ENCODE data around the gene GLIS1.

GLIS1 gene

DNA sequence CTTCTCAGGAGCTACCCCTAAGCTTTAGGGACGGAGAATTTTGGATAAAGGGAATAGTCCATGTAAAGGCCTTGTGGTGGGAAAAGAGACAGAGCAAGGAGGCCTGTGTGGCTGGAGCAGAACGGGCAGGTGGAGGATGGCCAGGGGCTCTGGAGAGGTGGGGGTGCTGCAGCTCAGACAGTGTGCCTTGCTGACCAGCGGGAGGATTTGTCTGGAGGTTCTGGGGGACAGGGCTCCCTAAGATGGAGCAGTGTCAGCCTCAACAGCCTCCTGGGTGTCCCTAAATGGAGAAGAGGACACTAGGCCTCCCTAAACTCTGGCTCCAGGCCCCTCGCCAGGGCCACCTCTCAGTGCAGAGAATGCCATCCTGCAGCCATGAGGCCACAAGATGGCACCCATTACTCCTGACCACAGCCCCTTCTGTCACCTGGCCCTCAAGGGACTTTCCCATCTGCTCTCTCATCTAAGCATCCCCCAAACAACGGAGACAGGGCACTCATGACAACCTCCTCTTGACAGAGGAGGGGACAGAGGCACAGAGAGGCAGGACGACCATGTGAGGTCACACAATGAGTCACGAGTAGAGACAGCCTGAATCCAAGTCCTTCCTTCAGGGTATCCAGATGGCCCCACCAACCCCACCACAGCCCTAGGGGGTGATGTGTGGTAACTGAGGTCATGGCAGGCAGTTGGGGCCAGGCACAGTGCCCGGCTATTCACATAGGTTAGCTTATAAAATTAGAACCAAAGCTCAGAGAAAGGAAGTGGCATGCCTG is 185.0 kb downstream of the GLIS1 start:
- Histone ChIP-seq H3K4me3 (ENCODE audit: low read length) (no peak overlapping the region), H3K27ac (ENCODE audit: low read length) (no peak overlapping the region), H3K27me3 (replicated peaks; ENCODE audit: insufficient read depth, low read length) (no peaks in the 10 kb centered on the region), H2AFZ (ENCODE audit: low read length) (no peak overlapping the region), H3K9me2 (replicated peaks; ENCODE audit: insufficient read depth, low read length) (no peaks in the 10 kb centered on the region), H3K36me3 (replicated peaks; ENCODE audit: insufficient read depth, low read length) (no peaks in the 10 kb centered on the region), H4K20me1 (ENCODE audit: insufficient read depth, low read length) (no peaks in the 10 kb centered on the region), H3K4me2 (ENCODE audit: low read depth, low read length) (no peak overlapping the region), H3K9ac (ENCODE audit: low read length) (no peak overlapping the region), H3K4me1 (ENCODE audit: low read length) (peaks cover 5% of the 10 kb centered on the region; the same call in 1 of the 2 replicates), H3K79me2 (ENCODE audit: low read length) (no peaks in the 10 kb centered on the region), H3K9me3 (replicated peaks; ENCODE audit: insufficient read depth, low read length) (no peaks in the 10 kb centered on the region), H3F3A (ENCODE audit: insufficient read depth, low read length) (no peaks in the 10 kb centered on the region)
- no peak for TF ChIP-seq EZH2 (optimal IDR thresholded peaks at IDR 0.05; ENCODE audit: low read depth, low read length)
- TF ChIP-seq EZH2phosphoT487 (IDR thresholded peaks at IDR 0.05; ENCODE audit: low read length): no peak
- TF ChIP-seq CTCF (IDR thresholded peaks at IDR 0.05; ENCODE audit: low read length): peak; percentile 9; the same call in 1 of the 2 replicates
- peak; percentile 15 for DNase-seq

DNA sequence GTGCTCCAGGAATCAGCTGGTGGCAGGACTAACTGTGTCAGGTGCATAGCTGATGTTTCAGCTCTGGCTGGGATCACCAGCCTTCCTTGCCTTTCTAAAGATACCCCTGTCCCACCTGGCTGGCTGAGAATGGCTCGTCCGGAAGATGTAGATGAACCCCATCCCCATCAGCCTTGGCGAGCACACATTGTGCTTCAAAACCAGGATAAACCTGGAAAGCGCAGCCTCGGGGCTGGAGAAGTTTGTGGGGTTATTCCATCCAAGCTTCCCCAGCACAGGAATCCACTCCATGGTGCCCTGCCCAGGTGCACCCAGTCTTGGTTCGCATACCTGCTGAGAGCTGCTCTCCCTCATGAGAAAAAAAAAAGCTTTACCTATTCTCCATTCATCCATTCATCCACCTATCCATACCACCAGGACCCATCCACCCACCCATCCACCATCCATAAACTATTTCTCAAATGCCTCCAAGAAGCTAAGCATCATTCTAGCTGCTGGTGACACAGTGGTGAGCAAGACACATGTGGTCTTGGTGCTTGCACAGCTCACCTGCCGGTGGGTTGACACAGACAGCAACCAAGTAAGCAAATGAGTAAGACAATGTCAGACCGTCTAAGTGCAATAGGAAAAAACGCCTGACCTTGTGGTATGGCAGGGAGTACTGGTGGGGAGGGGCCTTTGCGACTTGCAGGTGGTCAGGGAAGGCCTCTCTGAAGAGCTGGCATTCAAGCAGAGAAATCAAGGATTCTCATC is 185.8 kb downstream of the GLIS1 start:
- no peak for TF ChIP-seq CTCF (IDR thresholded peaks at IDR 0.05; ENCODE audit: low read length)
- no peak for TF ChIP-seq EZH2 (optimal IDR thresholded peaks at IDR 0.05; ENCODE audit: low read depth, low read length)
- DNase-seq: no peak
- no peak overlapping the region for H2AFZ ChIP-seq (ENCODE audit: low read length)
- H3K4me3 ChIP-seq (ENCODE audit: low read length): no peak overlapping the region
- no peaks in the 10 kb centered on the region for H3K27me3 ChIP-seq (replicated peaks; ENCODE audit: insufficient read depth, low read length)
- no peaks in the 10 kb centered on the region for H3K9me2 ChIP-seq (replicated peaks; ENCODE audit: insufficient read depth, low read length)
- no peak overlapping the region for H3K4me2 ChIP-seq (ENCODE audit: low read depth, low read length)
- no peaks in the 10 kb centered on the region for H3K36me3 ChIP-seq (replicated peaks; ENCODE audit: insufficient read depth, low read length)
- H4K20me1 ChIP-seq (ENCODE audit: insufficient read depth, low read length): no peaks in the 10 kb centered on the region
- H3F3A ChIP-seq (ENCODE audit: insufficient read depth, low read length): no peaks in the 10 kb centered on the region
- H3K9me3 ChIP-seq (replicated peaks; ENCODE audit: insufficient read depth, low read length): no peaks in the 10 kb centered on the region
- H3K79me2 ChIP-seq (ENCODE audit: low read length): no peaks in the 10 kb centered on the region
- H3K9ac ChIP-seq (ENCODE audit: low read length): no peak overlapping the region
- no peak overlapping the region for H3K27ac ChIP-seq (ENCODE audit: low read length)
- peaks cover 5% of the 10 kb centered on the region; the same call in 1 of the 2 replicates for H3K4me1 ChIP-seq (ENCODE audit: low read length)

- no peak overlapping the region for H3K4me2 ChIP-seq (ENCODE audit: low read depth, low read length)
- no peaks in the 10 kb centered on the region for H3K36me3 ChIP-seq (replicated peaks; ENCODE audit: insufficient read depth, low read length)
- no peak overlapping the region for H3K9ac ChIP-seq (ENCODE audit: low read length)
- H3K4me3 ChIP-seq (ENCODE audit: low read length): no peak overlapping the region
- no peaks in the 10 kb centered on the region for H4K20me1 ChIP-seq (ENCODE audit: insufficient read depth, low read length)
- no peaks in the 10 kb centered on the region for H3K79me2 ChIP-seq (ENCODE audit: low read length)
- H3F3A ChIP-seq (ENCODE audit: insufficient read depth, low read length): no peaks in the 10 kb centered on the region
- H3K9me3 ChIP-seq (replicated peaks; ENCODE audit: insufficient read depth, low read length): no peaks in the 10 kb centered on the region
- no peak overlapping the region for H3K27ac ChIP-seq (ENCODE audit: low read length)
- H3K27me3 ChIP-seq (replicated peaks; ENCODE audit: insufficient read depth, low read length): no peaks in the 10 kb centered on the region
- H3K4me1 ChIP-seq (ENCODE audit: low read length): peaks cover 5% of the 10 kb centered on the region; the same call in 1 of the 2 replicates
- TF ChIP-seq EZH2 (optimal IDR thresholded peaks at IDR 0.05; ENCODE audit: low read depth, low read length) (no peak), EZH2phosphoT487 (IDR thresholded peaks at IDR 0.05; ENCODE audit: low read length) (no peak), CTCF (IDR thresholded peaks at IDR 0.05; ENCODE audit: low read length) (no peak)
- no peaks in the 10 kb centered on the region for H3K9me2 ChIP-seq (replicated peaks; ENCODE audit: insufficient read depth, low read length)
- no peak overlapping the region for H2AFZ ChIP-seq (ENCODE audit: low read length)
- no peak for DNase-seq
These were observed 186.7 kb downstream of the GLIS1 start for GRCh38 chr1:53552146-53552861.
